Measurements from ENCODE around the gene PPP1R15B. TPM values are rescaled to one million over a fixed set of nuclear protein-coding genes. Genes with fewer than 3 reads are reported as not detected.

The PPP1R15B gene
- total RNA-seq, 2 donors from 2014 or later, result 50.8 to 79.6 TPM

DNA sequence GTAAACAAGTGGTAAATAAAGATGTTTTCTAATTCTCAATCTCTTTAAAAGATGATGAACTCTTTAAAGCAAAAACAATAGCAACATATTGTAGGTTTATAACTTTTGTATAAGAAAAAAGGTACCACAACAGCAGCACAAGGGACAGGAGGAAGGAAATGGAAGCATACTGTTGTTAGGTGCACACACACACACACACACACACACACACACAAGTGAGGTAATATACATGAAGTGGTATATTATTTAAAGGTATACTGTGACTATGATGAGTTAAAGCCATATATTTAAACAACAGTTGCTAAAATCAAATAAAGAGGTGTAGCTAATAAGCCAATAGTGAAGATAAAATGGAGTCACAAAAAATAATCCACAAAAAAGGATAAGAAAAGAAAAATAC lies 20.0 kb downstream of the PPP1R15B start:
- Histone ChIP-seq H3K9me3 (no peaks in the 10 kb centered on the region), H3K4me1 (no peaks in the 10 kb centered on the region), H3K36me3 (no peaks in the 10 kb centered on the region), H3K27ac (peak overlapping the region; percentile 51), H3K4me3 (no peak overlapping the region), H3K27me3 (no peaks in the 10 kb centered on the region), H3K9ac (ENCODE audit: low read depth in 2 of 2, low read length in 2 of 2) (no peak overlapping the region)
- DNase-seq, result no peak
- TF ChIP-seq, protein P1, sequence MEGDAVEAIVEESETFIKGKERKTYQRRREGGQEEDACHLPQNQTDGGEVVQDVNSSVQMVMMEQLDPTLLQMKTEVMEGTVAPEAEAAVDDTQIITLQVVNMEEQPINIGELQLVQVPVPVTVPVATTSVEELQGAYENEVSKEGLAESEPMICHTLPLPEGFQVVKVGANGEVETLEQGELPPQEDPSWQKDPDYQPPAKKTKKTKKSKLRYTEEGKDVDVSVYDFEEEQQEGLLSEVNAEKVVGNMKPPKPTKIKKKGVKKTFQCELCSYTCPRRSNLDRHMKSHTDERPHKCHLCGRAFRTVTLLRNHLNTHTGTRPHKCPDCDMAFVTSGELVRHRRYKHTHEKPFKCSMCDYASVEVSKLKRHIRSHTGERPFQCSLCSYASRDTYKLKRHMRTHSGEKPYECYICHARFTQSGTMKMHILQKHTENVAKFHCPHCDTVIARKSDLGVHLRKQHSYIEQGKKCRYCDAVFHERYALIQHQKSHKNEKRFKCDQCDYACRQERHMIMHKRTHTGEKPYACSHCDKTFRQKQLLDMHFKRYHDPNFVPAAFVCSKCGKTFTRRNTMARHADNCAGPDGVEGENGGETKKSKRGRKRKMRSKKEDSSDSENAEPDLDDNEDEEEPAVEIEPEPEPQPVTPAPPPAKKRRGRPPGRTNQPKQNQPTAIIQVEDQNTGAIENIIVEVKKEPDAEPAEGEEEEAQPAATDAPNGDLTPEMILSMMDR (IDR thresholded peaks at IDR 0.05), result no peak
- intact Hi-C loops (cut with DNase I), result no loop called here

DNA sequence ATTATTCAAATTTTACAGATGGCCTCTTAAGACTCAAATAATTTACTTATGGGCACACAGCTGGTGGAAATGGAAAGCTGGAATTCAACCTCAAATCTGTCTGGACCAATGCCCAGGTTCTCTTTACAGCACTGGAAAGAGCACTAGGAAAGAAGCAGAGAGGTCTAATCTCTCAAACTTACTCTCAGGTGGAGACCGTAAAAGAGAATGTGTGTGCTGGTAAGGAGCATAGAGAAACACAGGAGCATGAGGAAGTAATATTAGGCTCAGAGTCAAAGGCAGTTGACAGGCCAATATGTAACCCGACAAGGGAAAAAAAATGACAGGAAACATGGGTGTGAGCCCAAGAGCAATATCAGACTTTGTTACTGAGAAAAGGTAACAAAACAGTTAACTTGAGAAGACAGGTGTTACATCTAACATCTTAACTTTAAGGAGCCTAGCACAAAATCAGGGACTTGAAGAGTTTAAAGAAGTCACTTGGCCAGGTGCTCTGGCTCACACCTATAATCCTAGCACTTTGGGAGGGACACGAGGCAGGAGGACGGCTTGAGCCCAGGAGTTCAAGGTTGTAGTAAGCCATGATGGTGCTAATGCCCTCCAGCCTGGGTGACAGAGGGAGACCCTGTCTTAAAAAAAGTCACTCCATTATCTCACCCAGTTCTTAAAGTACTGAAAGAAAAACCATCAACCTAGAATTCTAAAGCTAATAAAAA lies 20.7 kb downstream of the PPP1R15B start:
- Histone ChIP-seq H3K27ac (peak overlapping the region; percentile 51), H3K4me3 (no peak overlapping the region), H3K9me3 (no peaks in the 10 kb centered on the region), H3K9ac (ENCODE audit: low read depth in 2 of 2, low read length in 2 of 2) (no peak overlapping the region), H3K36me3 (no peaks in the 10 kb centered on the region), H3K27me3 (no peaks in the 10 kb centered on the region), H3K4me1 (no peaks in the 10 kb centered on the region)
- no peak for DNase-seq
- intact Hi-C loops (cut with DNase I), result no loop called here
- TF ChIP-seq, protein P1 (IDR thresholded peaks at IDR 0.05), result no peak

DNA sequence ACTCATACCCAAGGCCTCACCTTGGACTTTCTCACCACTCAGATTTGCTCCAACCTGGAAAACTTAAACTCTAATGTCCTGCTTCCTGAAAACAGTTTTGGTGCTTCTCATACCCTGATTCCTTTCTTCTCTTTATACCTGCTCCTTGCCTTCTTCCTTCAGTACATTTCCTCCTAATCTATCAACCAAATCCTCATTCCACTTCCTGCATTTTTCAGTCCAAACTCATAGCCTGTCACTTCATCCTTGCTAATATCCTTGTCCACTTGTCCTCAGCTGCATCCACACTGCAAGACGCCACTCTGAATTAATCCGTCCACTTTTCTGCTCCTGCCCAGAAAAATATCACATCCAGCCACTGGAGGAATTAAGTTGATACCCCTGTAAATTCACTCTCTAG lies 25.9 kb downstream of the PPP1R15B start:
- no peak overlapping the region for H3K27ac ChIP-seq
- H3K36me3 ChIP-seq, result no peaks in the 10 kb centered on the region
- intact Hi-C loops (cut with DNase I), result no loop called here
- DNase-seq, result no peak
- H3K9me3 ChIP-seq, result no peaks in the 10 kb centered on the region
- TF ChIP-seq, protein P1 (IDR thresholded peaks at IDR 0.05), result no peak
- H3K4me3 ChIP-seq, result no peak overlapping the region
- no peaks in the 10 kb centered on the region for H3K27me3 ChIP-seq
- no peak overlapping the region for H3K9ac ChIP-seq (ENCODE audit: low read depth in 2 of 2, low read length in 2 of 2)
- H3K4me1 ChIP-seq, result no peaks in the 10 kb centered on the region

DNA sequence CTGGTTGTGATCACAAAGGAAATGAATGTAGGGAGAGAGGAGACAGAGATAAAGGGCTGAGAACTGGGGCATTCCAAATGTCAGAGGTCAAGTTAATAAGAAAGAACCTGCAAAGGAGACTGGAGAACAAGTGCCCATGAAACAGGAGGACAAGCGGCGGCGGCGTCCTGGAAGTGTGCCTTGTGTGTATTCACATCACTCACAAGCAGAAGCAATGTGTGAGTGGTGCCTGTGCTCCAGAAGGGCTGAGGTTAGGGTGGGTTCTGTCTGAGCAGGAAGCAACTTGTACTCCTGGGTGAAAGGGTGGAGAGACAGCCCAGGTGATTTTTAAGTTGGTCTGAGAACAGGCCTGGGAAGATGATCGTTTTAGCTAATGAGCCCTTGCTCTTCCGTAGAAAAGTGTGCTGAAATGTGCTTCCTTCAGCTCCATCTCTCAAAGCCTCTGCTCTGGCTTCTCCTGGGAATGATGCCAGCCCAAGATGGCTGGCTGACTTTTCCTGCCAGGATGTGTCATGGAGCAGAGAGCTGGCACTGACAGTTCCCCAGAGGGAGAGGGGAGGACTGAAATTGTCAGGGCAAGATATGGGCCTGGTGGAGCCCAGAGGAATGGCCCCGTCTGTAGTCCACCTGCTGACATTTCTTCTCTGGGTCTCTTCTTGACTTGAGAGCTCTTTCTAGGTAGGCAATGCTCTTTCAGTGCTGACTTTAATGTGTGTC lies 26.8 kb downstream of the PPP1R15B start:
- H3K36me3 ChIP-seq, result no peaks in the 10 kb centered on the region
- H3K27me3 ChIP-seq, result no peaks in the 10 kb centered on the region
- no peak overlapping the region for H3K27ac ChIP-seq
- no peak overlapping the region for H3K4me3 ChIP-seq
- H3K9me3 ChIP-seq, result no peaks in the 10 kb centered on the region
- intact Hi-C loops (cut with DNase I), result no loop called here
- H3K9ac ChIP-seq (ENCODE audit: low read depth in 2 of 2, low read length in 2 of 2), result no peak overlapping the region
- no peak for DNase-seq
- H3K4me1 ChIP-seq, result no peaks in the 10 kb centered on the region
- TF ChIP-seq, protein P1 (IDR thresholded peaks at IDR 0.05), result no peak

DNA sequence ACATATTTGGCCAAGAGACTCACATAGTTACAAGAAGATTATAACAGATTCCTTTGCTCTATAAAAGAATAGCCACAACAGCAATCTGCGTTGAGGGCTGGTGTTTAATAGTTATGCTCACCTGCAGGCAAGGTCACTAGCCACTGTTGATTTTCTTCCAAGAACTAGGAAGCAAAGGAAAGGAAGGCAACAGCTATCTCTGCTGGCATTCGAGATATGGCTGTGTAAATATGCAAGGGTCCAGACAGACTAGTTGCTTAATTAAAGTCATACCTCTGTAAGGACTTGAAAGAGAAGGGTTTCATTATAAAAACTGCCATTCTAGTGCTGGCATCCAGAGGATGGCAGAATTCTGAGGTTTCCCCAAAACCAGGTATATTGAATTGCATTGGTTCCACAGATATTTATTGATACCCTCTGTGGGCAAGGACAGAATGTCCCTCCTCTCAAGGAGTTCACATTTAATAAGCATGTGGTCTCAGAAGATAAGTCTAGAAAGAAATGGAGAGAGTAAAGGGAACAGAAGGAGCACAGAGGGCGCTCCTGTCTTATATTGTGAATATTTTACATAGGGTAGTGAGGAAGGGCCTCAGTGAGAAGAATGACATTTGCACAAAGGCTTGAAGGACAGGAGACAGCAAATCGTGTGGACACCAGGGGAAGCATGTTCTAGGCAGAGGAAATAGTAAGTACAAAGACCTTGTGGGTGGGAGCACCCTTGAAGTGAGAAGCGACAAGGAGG lies 28.3 kb downstream of the PPP1R15B start:
- Histone ChIP-seq H3K27me3 (no peaks in the 10 kb centered on the region), H3K9ac (ENCODE audit: low read depth in 2 of 2, low read length in 2 of 2) (no peak overlapping the region), H3K4me3 (no peak overlapping the region), H3K4me1 (peaks cover 4% of the 10 kb centered on the region), H3K36me3 (no peaks in the 10 kb centered on the region), H3K9me3 (no peaks in the 10 kb centered on the region), H3K27ac (no peak overlapping the region)
- intact Hi-C loops (cut with DNase I), result no loop called here
- DNase-seq, result no peak
- TF ChIP-seq, protein P1 (IDR thresholded peaks at IDR 0.05), result no peak

Data from colonic mucosa (tissue), 4 donors.